Mammary epithelial cell (primary cell): ENCODE data around the gene AKAP13.

ENCODE experiments used
- CTCF ChIP-seq, 2 donors: IDR thresholded peaks in 1 of 2; conservative IDR thresholded peaks in 1 of 2; 2 replicates each; pipeline ENCODE4 v1.5.1; 2011 to 2012; ENCODE audit warnings: inconsistent platforms in 2 of 2, low read length in 2 of 2, mild to moderate bottlenecking in 2 of 2, control low read depth in 1 of 2, low read depth in 1 of 2; ENCODE audit not compliant: insufficient read depth in 1 of 2; ENCODE audit errors: extremely low read depth in 1 of 2
- EZH2 ChIP-seq: IDR thresholded peaks from 2 replicates; pipeline ENCODE4 v1.6.1; 2012; ENCODE audit warnings: low read length, inconsistent platforms, borderline replicate concordance

GRCh38 chr15:85786781-85787114 lies 406.3 kb downstream of the AKAP13 start:
- no peak for TF ChIP-seq CTCF (conservative IDR thresholded peaks at IDR 0.05 in 1 of 2, IDR thresholded peaks at IDR 0.05 in 1 of 2; ENCODE audit: extremely low read depth in 1 of 2, insufficient read depth in 1 of 2, low read depth in 1 of 2, low read length in 2 of 2)
- TF ChIP-seq EZH2: no peak
